OCI-LY3 (cell line): ENCODE data around the gene VPS8.

ENCODE experiments used
- CTCF ChIP-seq: fragments of 200-600, 300-600 bp; sonication (generic); IDR thresholded peaks from 2 replicates; pipeline ENCODE4 v1.5.1; 2014; ENCODE audit warnings: antibody characterized with exemption, low read length, low read depth
- EZH2phosphoT487 ChIP-seq: fragments of 200-600 bp; shearing (Covaris generic); IDR thresholded peaks from 2 replicates; pipeline ENCODE4 v1.6.1; 2018; ENCODE audit warnings: antibody characterized with exemption, mixed run types, low read depth

GRCh38 chr3:184777566-184778356 is 34.2 kb upstream of the VPS8 start:
- TF ChIP-seq CTCF (peak; percentile 87), EZH2phosphoT487 (no peak)
